ENCODE results near the gene CNOT6. TPM values are rescaled to one million over a fixed set of nuclear protein-coding genes. Genes with fewer than 3 reads are reported as not detected.

Gene CNOT6
- total and polyA plus RNA-seq, 8 donors = 3.8 to 14.1 (median 5.9) TPM

DNA sequence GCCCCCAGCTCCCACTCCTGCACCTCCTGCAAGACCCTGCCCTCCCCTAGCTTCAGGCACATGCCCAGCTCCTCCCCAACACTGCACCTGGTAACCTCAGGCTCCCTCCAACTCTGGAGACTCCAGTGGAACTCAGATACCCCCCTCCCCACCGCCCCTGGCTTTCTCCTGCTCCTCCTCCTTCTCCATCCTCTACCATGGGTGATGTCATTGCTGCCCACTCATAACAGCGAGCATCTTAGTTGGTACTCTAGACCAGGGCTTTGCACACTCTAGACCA is 24.7 kb upstream of the CNOT6 start:
- no peaks in the 10 kb centered on the region for H3K4me1 ChIP-seq

GRCh38 chr5:180469866-180470265 is 24.3 kb upstream of the CNOT6 start:
- no peaks in the 10 kb centered on the region for H3K4me1 ChIP-seq
- FAIRE-seq = no peak
- no peaks in the 10 kb centered on the region for H3K27me3 ChIP-seq
- H3K4me3 ChIP-seq = no peak overlapping the region
- H3K27ac ChIP-seq = no peak overlapping the region
- intact Hi-C loops (cut with DNase I) = loop anchor here in 1 of 3 donors (5.0 kb wide), 1 partner anchor 178 kb away; the partner anchor contains the start of gene MAPK9
- no peak for TF ChIP-seq CTCF (IDR thresholded peaks at IDR 0.05)
- WGBS, 2 donors = 77 to 94% methylated on average over 1 of the region's 1 CpG
- no peak for ATAC-seq
- H3K9me3 ChIP-seq = no peaks in the 10 kb centered on the region
- no peak for DNase-seq
- H3K36me3 ChIP-seq = no peaks in the 10 kb centered on the region

More for the DNA sequence above, 24.7 kb upstream of the CNOT6 start:
- 56 to 71% methylated on average over 2 of the region's 2 CpGs for WGBS, 2 donors
- Histone ChIP-seq H3K27ac (no peak overlapping the region), H3K4me3 (no peak overlapping the region), H3K9me3 (no peaks in the 10 kb centered on the region), H3K36me3 (no peaks in the 10 kb centered on the region), H3K27me3 (no peaks in the 10 kb centered on the region)
- no peak for TF ChIP-seq CTCF (IDR thresholded peaks at IDR 0.05)
- no peak for DNase-seq
- intact Hi-C loops (cut with DNase I) = loop anchor here in 1 of 3 donors (5.0 kb wide), 1 partner anchor 177 kb away; the partner anchor contains the start of gene MAPK9
- no peak for FAIRE-seq
- no peak for ATAC-seq

DNA sequence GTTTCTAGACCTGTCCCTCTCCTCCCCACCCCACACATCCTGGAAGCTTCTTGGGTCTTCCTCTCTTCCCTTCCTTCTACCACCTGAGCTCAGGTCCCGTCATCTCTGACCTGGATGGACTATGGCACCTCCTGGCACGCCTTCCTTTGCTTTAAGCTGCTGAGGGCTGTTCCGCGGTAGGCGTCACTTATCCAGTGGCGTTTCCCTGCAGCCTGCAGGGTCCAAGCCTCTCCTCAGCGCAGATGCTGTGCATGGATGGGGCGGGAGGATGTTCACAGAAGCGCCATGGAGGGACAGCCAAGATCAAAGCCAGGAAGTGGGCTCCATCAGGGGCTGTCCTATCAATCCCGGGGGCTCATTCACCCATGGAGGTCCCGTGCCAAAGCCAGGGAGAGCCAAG is 23.8 kb upstream of the CNOT6 start:
- H3K9me3 ChIP-seq = no peaks in the 10 kb centered on the region
- no peak for ATAC-seq
- intact Hi-C loops (cut with DNase I) = no loop called here
- H3K36me3 ChIP-seq = no peaks in the 10 kb centered on the region
- H3K4me3 ChIP-seq = no peak overlapping the region
- no peaks in the 10 kb centered on the region for H3K4me1 ChIP-seq
- no peaks in the 10 kb centered on the region for H3K27me3 ChIP-seq
- H3K27ac ChIP-seq = no peak overlapping the region
- WGBS, 2 donors = 46 to 53% methylated on average over 11 of the region's 11 CpGs
- FAIRE-seq = no peak
- DNase-seq = peak in 1 of 6 donors; percentile 37
- TF ChIP-seq CTCF (IDR thresholded peaks at IDR 0.05) = no peak

DNA sequence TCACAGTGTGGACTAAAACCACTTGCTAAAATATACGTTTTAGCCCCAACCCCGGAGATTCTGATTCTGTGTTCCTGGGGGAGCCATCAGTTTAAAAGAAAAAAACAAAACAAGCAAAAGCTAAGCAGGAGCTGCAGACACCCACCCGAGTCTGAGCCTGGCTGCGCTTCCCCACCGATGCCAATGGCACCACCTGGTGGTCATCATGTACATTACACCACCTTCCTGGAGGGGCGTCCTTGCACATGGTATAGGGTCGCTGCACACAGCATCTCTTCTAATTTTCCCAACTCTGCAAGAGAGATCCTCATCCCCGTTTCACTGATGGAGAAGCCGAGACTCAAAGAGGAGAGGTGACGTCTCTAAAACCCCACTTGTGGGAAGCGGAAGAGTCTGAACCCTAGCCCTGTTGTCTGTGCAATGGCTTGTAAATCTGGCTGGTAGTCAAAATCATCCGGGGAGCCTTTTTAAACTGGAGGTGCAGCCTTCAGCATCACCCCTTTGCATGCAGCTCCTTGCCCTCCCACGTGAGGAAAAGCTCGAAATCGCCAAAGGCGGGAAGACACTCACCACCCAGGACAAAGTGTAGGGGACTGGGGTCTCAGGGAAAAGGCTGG is 23.1 kb upstream of the CNOT6 start:
- Histone ChIP-seq H3K27me3 (no peaks in the 10 kb centered on the region), H3K4me3 (no peak overlapping the region), H3K9me3 (no peaks in the 10 kb centered on the region), H3K36me3 (no peaks in the 10 kb centered on the region), H3K27ac (no peak overlapping the region), H3K4me1 (no peaks in the 10 kb centered on the region)
- peak; percentile 66 to 85 (median 83) for ATAC-seq
- intact Hi-C loops (cut with DNase I) = no loop called here
- peak in 3 of 6 donors; percentile 43 to 74 (median 55) for DNase-seq
- no peak for FAIRE-seq
- WGBS, 2 donors = 27 to 30% methylated on average over 16 of the region's 16 CpGs
- TF ChIP-seq CTCF (IDR thresholded peaks at IDR 0.05) = peak; percentile 75 to 92 (median 90)

- ATAC-seq (peak in 2 of 4 donors; percentile 10 to 24), FAIRE-seq (no peak), DNase-seq (peak in 1 of 6 donors; percentile 41)
- H3K4me3 ChIP-seq = no peak overlapping the region
- H3K27ac ChIP-seq = peak overlapping the region in 2 of 4 donors; percentile 24 to 36
- intact Hi-C loops (cut with DNase I) = no loop called here
- H3K9me3 ChIP-seq = no peaks in the 10 kb centered on the region
- H3K27me3 ChIP-seq = no peaks in the 10 kb centered on the region
- no peak for TF ChIP-seq CTCF (IDR thresholded peaks at IDR 0.05)
- no peaks in the 10 kb centered on the region for H3K36me3 ChIP-seq
- 64 to 65% methylated on average over 7 of the region's 7 CpGs for WGBS, 2 donors
- no peaks in the 10 kb centered on the region for H3K4me1 ChIP-seq
These were observed 22.3 kb upstream of the CNOT6 start for GRCh38 chr5:180471866-180472265.

All from pancreas (tissue), 10 donors.